Occipital lobe (tissue), 2 donors: ENCODE data around the gene ARID1B. TPM values are rescaled to one million over a fixed set of nuclear protein-coding genes. Genes with fewer than 3 reads are reported as not detected.
A peak's percentile ranks its signal among the peaks of the same experiment; 100 is the strongest.

Source experiments
- DNase-seq: peaks from one replicate; lab custom pipeline; 2025; lab: John Stamatoyannopoulos, UW
- total RNA-seq: library from RNA; depleted of rRNA; stranded (reverse); fragments of >200 nt; gene quantifications from one replicate; pipeline ENCODE4 v1.2.3, GENCODE V29; 2014

The ARID1B gene
- total RNA-seq, 1 donor from 2014 or later, result 95.8 TPM

- peak; percentile 58 for DNase-seq
Observed at GRCh38 chr6:157221049-157221816, 444.1 kb downstream of the ARID1B start.

- DNase-seq, result no peak
Observed at GRCh38 chr6:157221817-157222175, 444.6 kb downstream of the ARID1B start.

GRCh38 chr6:157222201-157222981, 445.2 kb downstream of the ARID1B start:
- no peak for DNase-seq

- no peak for DNase-seq
Observed at GRCh38 chr6:157223021-157223430, 445.8 kb downstream of the ARID1B start.

- no peak for DNase-seq
Observed at GRCh38 chr6:157223511-157223910, 446.3 kb downstream of the ARID1B start.

- DNase-seq, result no peak
Observed at GRCh38 chr6:157224178-157224950, 447.2 kb downstream of the ARID1B start.

- DNase-seq, result no peak
Observed at GRCh38 chr6:157224951-157225574, 447.9 kb downstream of the ARID1B start.

- DNase-seq, result no peak
Observed at GRCh38 chr6:157225575-157225995, 448.4 kb downstream of the ARID1B start.

- no peak for DNase-seq
Observed at GRCh38 chr6:157226026-157226625, 448.9 kb downstream of the ARID1B start.

- no peak for DNase-seq
Observed at GRCh38 chr6:157226761-157227160, 449.6 kb downstream of the ARID1B start.

GRCh38 chr6:157227202-157228166, 450.3 kb downstream of the ARID1B start:
- DNase-seq, result no peak

GRCh38 chr6:157228426-157229131, 451.4 kb downstream of the ARID1B start:
- DNase-seq, result peak; percentile 66

- no peak for DNase-seq
Observed at GRCh38 chr6:157229132-157229618, 452.0 kb downstream of the ARID1B start.

- no peak for DNase-seq
Observed at GRCh38 chr6:157229713-157230112, 452.5 kb downstream of the ARID1B start.

GRCh38 chr6:157230910-157231309, 453.7 kb downstream of the ARID1B start:
- DNase-seq, result no peak

- DNase-seq, result no peak
Observed at GRCh38 chr6:157232161-157232895, 455.1 kb downstream of the ARID1B start.

GRCh38 chr6:157233156-157233555, 456.0 kb downstream of the ARID1B start:
- no peak for DNase-seq

GRCh38 chr6:157233686-157234085, 456.5 kb downstream of the ARID1B start:
- no peak for DNase-seq
